Spleen (tissue), 11 donors: Measurements from ENCODE around the gene MYO5B. TPM values are rescaled to one million over a fixed set of nuclear protein-coding genes. Genes with fewer than 3 reads are reported as not detected.

Source experiments
- DNase-seq: peaks from one replicate; pipeline ENCODE4 v3.0.0-alpha.2; 2020
- H3K27ac ChIP-seq, 8 donors: fragments of 200-600 bp; sonication (generic) in 7 of 8; 1 replicate in 4 of 8; 2 replicates in 4 of 8; pipeline versions ENCODE4 v1.5.0 to v1.8.0; 2016 to 2021; ENCODE audit warnings: inconsistent platforms in 4 of 8, mild to moderate bottlenecking in 4 of 8, moderate library complexity in 1 of 8
- H3K27me3 ChIP-seq, 7 donors: fragments of 200-600 bp; sonication (generic) in 6 of 7; replicated peaks in 1 of 7; 1 replicate in 4 of 7; 2 replicates in 3 of 7; pipeline versions ENCODE4 v1.5.0 to v1.8.0; 2016 to 2021; ENCODE audit warnings: inconsistent platforms in 3 of 7, mild to moderate bottlenecking in 1 of 7
- H3K36me3 ChIP-seq, 6 donors: fragments of 200-600 bp; sonication (generic) in 5 of 6; 1 replicate in 4 of 6; 2 replicates in 2 of 6; pipeline versions ENCODE4 v1.5.0 to v1.8.0; 2016 to 2021; ENCODE audit warnings: inconsistent platforms in 2 of 6
- H3K4me1 ChIP-seq, 6 donors: fragments of 200-600 bp; sonication (generic) in 5 of 6; 1 replicate in 3 of 6; 2 replicates in 3 of 6; pipeline versions ENCODE4 v1.5.0 to v1.8.0; 2016 to 2021; ENCODE audit warnings: inconsistent platforms in 3 of 6
- H3K4me3 ChIP-seq, 8 donors: fragments of 200-600 bp; sonication (generic) in 7 of 8; 1 replicate in 4 of 8; 2 replicates in 4 of 8; pipeline versions ENCODE4 v1.5.0 to v1.8.0; 2016 to 2021; ENCODE audit warnings: inconsistent platforms in 4 of 8, mild to moderate bottlenecking in 4 of 8, moderate library complexity in 2 of 8
- H3K9me3 ChIP-seq, 8 donors: fragments of 200-600 bp; sonication (generic) in 7 of 8; 1 replicate in 4 of 8; 2 replicates in 4 of 8; pipeline versions ENCODE4 v1.5.0 to v1.8.0; 2016 to 2021; ENCODE audit warnings: inconsistent platforms in 4 of 8
- CTCF ChIP-seq, 11 experiments: fragments of 200-600 bp in 7 of 11; fragments of 450-650 bp in 4 of 11; sonication (generic) in 4 of 11; IDR thresholded peaks in 8 of 11; conservative IDR thresholded peaks in 3 of 11; 1 replicate in 7 of 11; 2 replicates in 4 of 11; pipeline versions ENCODE4 v1.4.0 to v1.8.0; 2016 to 2021; ENCODE audit warnings: antibody characterized with exemption in 11 of 11, inconsistent platforms in 4 of 11, mild to moderate bottlenecking in 1 of 11
- POLR2A ChIP-seq, 3 donors: fragments of 450-650 bp; IDR thresholded peaks; one replicate each; pipeline ENCODE4 v1.5.1; 2017; ENCODE audit warnings: antibody characterized with exemption in 3 of 3, mild to moderate bottlenecking in 1 of 3
- POLR2AphosphoS5 ChIP-seq, 3 donors: sonication (generic); formaldehyde crosslinking; IDR thresholded peaks; one replicate each; pipeline ENCODE4 v1.5.1; 2017; ENCODE audit warnings: antibody characterized with exemption in 3 of 3
- WGBS, 5 donors: extraction: QIAGEN DNeasy Blood & Tissue Kit in 3 of 5; methylation state at CpG; one replicate each; pipeline versions ENCODE4 v1.1.5 to v1.1.7; 2013 to 2018; 5-methylcytosine and 5-hydroxymethylcytosine counted together
- intact Hi-C: fragments of 100-400 bp; cut with DNase I; formaldehyde crosslinking; loops from one replicate; pipeline ENCODE4 v1.15.0; 2023; ENCODE audit warnings: low total_unique reads
- polyA plus RNA-seq, 3 donors: library from polyadenylated mRNA; stranded (reverse); fragments of 200-250 nt; gene quantifications; one replicate each; pipeline ENCODE4 v1.2.1, GENCODE V29; 2013
- total RNA-seq, 7 donors: library from RNA; depleted of rRNA in 3 of 7; stranded (reverse); fragments of >200 nt in 3 of 7; fragmentation: NEBNext Ultra II Directional in 4 of 7; extraction: Animal tissue kit (Norgen Biotek cat#: 25700) in 4 of 7; gene quantifications; one replicate each; pipeline versions ENCODE4 v1.1.0 to v1.2.1, GENCODE V29; 2016 to 2021
- donor health status: healthy with polysubstance abuse.
- donor health status: DM: no; HTN: no; CAD: no; lungs with moderate emphysema.
- donor health status: DM: no; HTN: no; CAD: no.
- donor health status: Bipolar disorder and iron deficiency.
- donor health status: healthy.
- donor health status: DM: no; HTN: no; CAD: no.
- donor health status: DM: yes; HTN: yes; CAD: no.

The MYO5B gene
- total and polyA plus RNA-seq, 10 donors, result 0.74 to 6.0 (median 2.4) TPM

GRCh38 chr18:50113726-50114125 is 81.2 kb downstream of the MYO5B start:
- WGBS, 5 donors, result 51 to 70% (median 61%) methylated on average over 2 of the region's 2 CpGs
- intact Hi-C loops, result no loop called here
- H3K36me3 ChIP-seq, result no peaks in the 10 kb centered on the region

GRCh38 chr18:50111398-50111797 is 83.5 kb downstream of the MYO5B start:
- no peak for TF ChIP-seq POLR2A (IDR thresholded peaks at IDR 0.05)
- TF ChIP-seq POLR2AphosphoS5 (IDR thresholded peaks at IDR 0.05), result no peak
- TF ChIP-seq CTCF (IDR thresholded peaks at IDR 0.05 in 8 of 11, conservative IDR thresholded peaks at IDR 0.05 in 3 of 11), result no peak
- H3K4me3 ChIP-seq, result no peak overlapping the region
- no peaks in the 10 kb centered on the region for H3K36me3 ChIP-seq
- intact Hi-C loops, result no loop called here
- no peaks in the 10 kb centered on the region for H3K4me1 ChIP-seq
- DNase-seq, result no peak
- no peaks in the 10 kb centered on the region for H3K9me3 ChIP-seq
- no peak overlapping the region for H3K27ac ChIP-seq
- WGBS, 5 donors, result 65 to 79% (median 75%) methylated on average over 1 of the region's 1 CpG
- H3K27me3 ChIP-seq, result peaks cover 0 to 29% (median 0%) of the 10 kb centered on the region in 7 donors

More at GRCh38 chr18:50113726-50114125, 81.2 kb downstream of the MYO5B start:
- Histone ChIP-seq H3K27ac (no peak overlapping the region), H3K4me1 (no peaks in the 10 kb centered on the region), H3K4me3 (no peak overlapping the region), H3K27me3 (peaks cover 0 to 27% (median 0%) of the 10 kb centered on the region in 7 donors), H3K9me3 (no peaks in the 10 kb centered on the region)
- no peak for TF ChIP-seq POLR2AphosphoS5 (IDR thresholded peaks at IDR 0.05)
- no peak for TF ChIP-seq CTCF (IDR thresholded peaks at IDR 0.05 in 8 of 11, conservative IDR thresholded peaks at IDR 0.05 in 3 of 11)
- TF ChIP-seq POLR2A (IDR thresholded peaks at IDR 0.05), result no peak
- DNase-seq, result no peak

GRCh38 chr18:50107468-50107977 is 87.4 kb downstream of the MYO5B start:
- Histone ChIP-seq H3K9me3 (no peaks in the 10 kb centered on the region), H3K4me1 (no peaks in the 10 kb centered on the region), H3K27me3 (peaks cover 0 to 28% (median 0%) of the 10 kb centered on the region in 7 donors), H3K36me3 (no peaks in the 10 kb centered on the region), H3K4me3 (no peak overlapping the region), H3K27ac (no peak overlapping the region)
- 75 to 82% (median 81%) methylated on average over 2 of the region's 2 CpGs for WGBS, 5 donors
- intact Hi-C loops, result no loop called here
- TF ChIP-seq POLR2A (IDR thresholded peaks at IDR 0.05) (no peak), POLR2AphosphoS5 (IDR thresholded peaks at IDR 0.05) (no peak), CTCF (IDR thresholded peaks at IDR 0.05 in 8 of 11, conservative IDR thresholded peaks at IDR 0.05 in 3 of 11) (no peak)
- no peak for DNase-seq

- no peaks in the 10 kb centered on the region for H3K9me3 ChIP-seq
- TF ChIP-seq POLR2A (IDR thresholded peaks at IDR 0.05), result no peak
- TF ChIP-seq CTCF (IDR thresholded peaks at IDR 0.05 in 8 of 11, conservative IDR thresholded peaks at IDR 0.05 in 3 of 11), result no peak
- no peak for TF ChIP-seq POLR2AphosphoS5 (IDR thresholded peaks at IDR 0.05)
- 87 to 100% (median 95%) methylated on average over 1 of the region's 1 CpG for WGBS, 5 donors
- no peaks in the 10 kb centered on the region for H3K4me1 ChIP-seq
- no peak for DNase-seq
- H3K36me3 ChIP-seq, result no peaks in the 10 kb centered on the region
- intact Hi-C loops, result no loop called here
- H3K27me3 ChIP-seq, result peaks cover 0 to 22% (median 0%) of the 10 kb centered on the region in 7 donors
- H3K4me3 ChIP-seq, result no peak overlapping the region
- no peak overlapping the region for H3K27ac ChIP-seq
Measured at GRCh38 chr18:50105027-50105426, 89.9 kb downstream of the MYO5B start.
